Hepatocyte (in vitro differentiated cells): ENCODE results near the gene MSRB1.

Experiments used
- EZH2 ChIP-seq: fragments of 200-600 bp; sonication (generic); IDR thresholded peaks from 2 replicates; pipeline ENCODE4 v1.6.1; 2016; ENCODE audit warnings: antibody characterized with exemption, mild to moderate bottlenecking, borderline replicate concordance
- TF ChIP-seq, protein P1 (sequence below): fragments of 200-600 bp; sonication (generic); IDR thresholded peaks from 2 replicates; pipeline ENCODE4 v1.5.1; 2016; ENCODE audit warnings: antibody characterized with exemption, mild to moderate bottlenecking; ENCODE audit not compliant: poor library complexity

GRCh38 chr16:1947369-1947670, 4.3 kb upstream of the MSRB1 start:
- TF ChIP-seq EZH2 = no peak
- TF ChIP-seq, protein P1, sequence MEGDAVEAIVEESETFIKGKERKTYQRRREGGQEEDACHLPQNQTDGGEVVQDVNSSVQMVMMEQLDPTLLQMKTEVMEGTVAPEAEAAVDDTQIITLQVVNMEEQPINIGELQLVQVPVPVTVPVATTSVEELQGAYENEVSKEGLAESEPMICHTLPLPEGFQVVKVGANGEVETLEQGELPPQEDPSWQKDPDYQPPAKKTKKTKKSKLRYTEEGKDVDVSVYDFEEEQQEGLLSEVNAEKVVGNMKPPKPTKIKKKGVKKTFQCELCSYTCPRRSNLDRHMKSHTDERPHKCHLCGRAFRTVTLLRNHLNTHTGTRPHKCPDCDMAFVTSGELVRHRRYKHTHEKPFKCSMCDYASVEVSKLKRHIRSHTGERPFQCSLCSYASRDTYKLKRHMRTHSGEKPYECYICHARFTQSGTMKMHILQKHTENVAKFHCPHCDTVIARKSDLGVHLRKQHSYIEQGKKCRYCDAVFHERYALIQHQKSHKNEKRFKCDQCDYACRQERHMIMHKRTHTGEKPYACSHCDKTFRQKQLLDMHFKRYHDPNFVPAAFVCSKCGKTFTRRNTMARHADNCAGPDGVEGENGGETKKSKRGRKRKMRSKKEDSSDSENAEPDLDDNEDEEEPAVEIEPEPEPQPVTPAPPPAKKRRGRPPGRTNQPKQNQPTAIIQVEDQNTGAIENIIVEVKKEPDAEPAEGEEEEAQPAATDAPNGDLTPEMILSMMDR = no peak
